ENCODE data around the gene AP1M2.
"Not testable (repeated sequence)": the region's sequence is repeated elsewhere in the genome, so short reads cannot be mapped to it uniquely, and the experiment has no call there.

Gene AP1M2

DNA sequence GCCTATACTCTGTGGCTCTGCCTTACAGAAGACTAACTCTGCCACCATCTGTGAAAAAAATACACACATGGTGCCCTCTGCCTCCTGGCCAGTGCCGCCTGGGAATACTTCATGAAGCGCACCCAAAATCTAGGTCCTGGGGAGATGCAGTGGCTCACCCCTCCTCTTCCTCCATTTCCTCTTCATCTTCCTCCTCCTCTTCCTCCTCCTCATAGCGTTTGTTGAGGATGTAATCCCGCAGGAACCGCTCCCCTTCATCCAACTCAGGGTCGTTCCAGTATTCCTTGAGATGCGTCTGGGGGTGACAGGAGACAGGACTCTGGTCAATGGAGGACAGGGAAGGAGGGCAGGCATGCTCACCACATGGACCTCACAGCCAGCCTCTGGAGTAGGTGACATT lies 27.0 kb downstream of the AP1M2 start:
- DNase-seq: no peak

DNA sequence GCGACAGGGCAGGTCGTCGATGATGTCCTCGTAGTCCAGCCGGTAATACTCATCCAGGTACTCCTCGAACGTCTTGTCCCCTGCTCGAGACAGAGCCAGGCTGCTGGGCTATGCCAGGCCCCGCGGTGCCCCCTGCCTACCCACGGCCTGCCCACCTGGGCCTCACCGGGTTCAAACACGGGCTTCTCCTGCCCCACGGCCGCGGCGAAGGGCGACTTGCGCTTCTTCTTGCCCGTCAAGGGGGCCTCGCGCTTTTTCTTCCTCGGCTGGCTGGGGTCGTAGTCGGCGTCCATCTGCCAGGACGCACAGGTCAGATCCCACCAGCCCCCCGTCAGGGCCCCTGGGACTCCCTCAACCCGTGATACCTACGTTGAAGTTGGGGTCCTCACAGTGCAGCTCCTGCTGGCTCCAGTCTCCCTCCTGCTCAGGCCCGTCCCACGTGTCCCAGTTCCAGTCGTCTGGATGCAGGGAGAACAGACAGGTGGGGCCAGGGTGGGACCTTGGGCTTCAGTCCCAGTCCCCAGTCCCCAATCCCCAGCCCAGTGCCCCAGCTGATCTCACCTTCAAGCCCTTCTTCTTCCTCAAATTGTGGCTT lies 29.4 kb downstream of the AP1M2 start:
- no peak for DNase-seq

DNA sequence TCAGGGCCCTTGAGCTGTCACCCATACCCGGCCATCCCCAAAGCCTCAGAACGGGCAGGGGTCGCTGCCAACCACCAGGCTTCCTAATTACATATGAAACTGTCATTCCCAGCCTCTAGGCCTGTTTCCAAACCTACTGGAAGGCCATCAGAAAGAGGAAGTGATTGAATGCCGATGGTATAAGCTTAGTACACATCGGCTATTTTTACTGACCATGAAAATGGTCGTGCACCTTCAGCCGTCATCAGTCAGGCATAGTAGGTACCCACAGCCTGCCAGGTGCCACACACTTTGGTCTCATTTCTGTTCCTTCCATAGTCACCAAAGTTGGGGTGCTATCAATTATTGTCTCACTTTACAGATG lies 31.5 kb downstream of the AP1M2 start:
- no peak for DNase-seq

DNA sequence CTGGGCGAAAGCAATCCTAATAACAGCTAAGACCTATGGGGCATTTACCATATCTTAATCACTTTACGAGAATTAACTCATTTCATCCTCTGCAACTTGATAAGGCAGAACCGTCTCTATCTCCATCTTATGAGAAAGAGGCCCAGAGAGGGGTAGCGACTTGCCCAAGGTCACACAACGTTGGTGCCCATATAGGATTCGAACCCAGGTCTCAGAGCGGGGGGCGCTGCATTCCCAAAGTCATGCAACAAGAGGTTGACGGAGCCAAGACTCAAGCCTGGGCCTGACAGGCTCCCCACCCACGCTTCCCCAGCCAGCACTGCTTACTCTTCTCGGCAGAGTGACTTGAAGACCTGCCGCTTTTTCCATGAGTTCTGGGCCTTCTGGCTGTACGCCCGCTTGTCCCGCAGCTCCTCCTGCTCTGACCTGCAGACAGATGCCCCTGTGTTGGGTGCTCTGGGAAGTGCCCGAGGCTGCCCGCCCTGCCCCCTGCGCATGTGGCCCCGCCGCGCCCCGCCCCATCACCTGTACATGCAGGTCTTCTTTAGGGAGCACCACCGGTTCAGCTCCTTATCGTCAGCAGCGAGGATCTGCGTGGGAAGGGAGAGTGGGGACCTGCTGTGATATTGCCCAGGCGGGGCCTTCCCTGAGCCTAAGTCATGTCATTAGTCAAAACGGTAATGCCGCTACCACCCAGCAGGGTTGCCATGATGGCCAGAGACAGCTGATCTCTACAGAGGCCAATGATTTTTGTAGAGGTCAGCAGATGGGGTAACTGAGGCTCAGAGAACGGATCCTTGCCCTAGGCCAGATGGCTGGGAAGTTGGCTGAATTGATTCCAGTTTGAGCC lies 32.1 kb downstream of the AP1M2 start:
- peak in 1 of 3 experiments; percentile 21 for DNase-seq

DNA sequence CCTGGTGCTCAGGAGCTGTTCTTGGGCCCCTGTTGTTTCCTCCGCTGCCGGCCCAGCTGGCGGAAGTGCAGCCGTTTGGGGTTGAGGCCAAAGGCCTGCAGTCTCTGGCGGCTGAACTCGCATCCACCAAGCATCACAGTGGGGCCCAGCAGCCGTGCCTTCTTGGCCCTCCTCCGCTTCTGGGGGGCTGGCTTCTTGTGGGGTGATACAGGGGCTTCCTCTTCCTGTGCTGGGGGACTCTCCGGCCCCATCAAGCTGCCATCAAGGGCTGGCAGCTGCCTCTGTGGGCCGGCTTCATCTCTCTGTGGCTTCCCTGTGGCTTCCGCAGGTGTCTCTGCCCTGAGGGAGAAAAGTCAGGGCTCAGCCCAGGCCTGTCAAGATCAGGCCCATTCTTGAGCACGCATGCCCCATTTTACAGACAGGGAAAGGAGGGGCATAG lies 33.1 kb downstream of the AP1M2 start:
- DNase-seq: peak in 1 of 3 experiments; percentile 18

DNA sequence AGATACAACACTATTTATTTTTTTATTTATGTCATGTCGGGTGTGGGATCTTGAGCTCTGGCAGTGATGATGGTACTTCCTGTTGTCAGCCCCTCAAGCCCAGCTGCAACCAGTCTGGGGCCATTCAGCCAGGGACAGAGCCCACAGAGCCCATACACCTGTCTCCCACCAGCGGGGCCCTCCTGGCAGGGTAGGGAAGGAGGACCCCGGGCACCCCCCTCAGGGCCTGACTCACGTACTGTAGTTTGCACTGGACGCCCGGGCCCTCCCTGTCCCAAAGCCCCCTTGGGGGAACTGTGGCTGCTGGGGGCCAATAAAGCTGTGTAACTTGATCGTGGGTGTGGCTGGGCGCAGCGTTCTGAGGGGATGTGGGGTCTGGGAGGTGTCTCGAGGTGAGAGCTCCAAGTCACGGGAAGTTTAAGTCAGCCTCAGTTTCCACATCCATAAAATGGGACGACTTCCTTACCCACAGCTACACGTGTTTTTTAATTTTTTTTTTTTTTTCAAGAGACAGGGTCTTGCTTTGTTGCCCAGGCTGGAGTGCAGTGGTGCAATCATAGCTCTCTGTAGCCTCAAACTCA lies 33.9 kb downstream of the AP1M2 start:
- peak in 1 of 3 experiments; percentile 31 for DNase-seq

DNA sequence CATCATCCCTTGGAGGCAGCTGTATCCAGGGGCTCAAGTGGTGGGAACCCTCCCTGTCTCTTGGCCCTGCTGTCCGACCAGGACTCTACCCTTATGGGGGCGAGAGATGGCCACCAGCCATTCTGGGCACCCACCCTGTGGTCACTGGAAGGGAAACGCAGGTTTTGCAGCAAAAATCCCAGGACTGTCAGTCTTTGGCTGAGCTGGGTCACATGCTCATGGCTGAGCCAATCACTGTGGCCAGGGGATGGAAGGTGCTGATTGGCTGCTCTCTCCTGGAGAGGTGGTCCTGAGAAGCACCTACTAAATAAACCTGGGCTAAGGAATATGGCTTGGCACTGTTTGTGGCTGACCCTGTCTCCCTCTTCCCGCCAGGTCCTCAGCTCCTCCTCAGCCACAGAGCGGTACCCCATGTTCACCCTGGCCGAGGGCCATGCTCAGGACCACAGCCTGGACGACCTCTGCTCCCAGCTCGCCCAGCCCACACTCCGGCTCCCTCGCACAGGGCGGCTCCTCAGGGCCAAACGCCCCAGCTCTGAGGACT lies 34.5 kb downstream of the AP1M2 start:
- peak in 2 of 3 experiments; percentile 22 to 23 for DNase-seq

DNA sequence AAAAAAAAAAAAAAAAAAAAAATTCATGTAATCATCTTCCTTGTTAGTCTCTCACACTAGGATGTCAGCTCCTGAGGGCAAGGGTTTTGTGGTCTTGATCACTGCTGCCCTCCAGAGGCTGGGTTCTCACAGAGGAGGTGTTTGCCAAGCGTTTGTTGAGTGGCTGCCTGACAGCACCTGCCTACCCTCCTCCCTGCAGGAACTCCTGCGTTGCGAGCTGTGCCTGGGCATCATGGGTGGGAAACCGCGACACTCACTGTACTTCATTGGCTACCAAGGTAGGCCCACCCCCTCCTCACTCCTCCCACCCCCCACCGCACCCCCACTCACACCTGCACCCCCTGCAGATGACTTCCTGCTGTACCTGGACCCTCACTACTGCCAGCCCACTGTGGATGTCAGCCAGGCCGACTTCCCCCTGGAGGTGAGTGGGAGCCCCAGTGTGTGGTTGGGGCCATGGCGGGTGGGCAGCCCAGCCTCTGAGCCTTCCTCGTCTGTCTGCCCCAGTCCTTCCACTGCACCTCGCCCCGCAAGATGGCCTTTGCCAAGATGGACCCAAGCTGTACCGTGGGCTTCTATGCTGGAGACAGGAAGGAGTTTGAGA lies 35.3 kb downstream of the AP1M2 start:
- peak in 2 of 3 experiments; percentile 7 to 28 for DNase-seq

DNA sequence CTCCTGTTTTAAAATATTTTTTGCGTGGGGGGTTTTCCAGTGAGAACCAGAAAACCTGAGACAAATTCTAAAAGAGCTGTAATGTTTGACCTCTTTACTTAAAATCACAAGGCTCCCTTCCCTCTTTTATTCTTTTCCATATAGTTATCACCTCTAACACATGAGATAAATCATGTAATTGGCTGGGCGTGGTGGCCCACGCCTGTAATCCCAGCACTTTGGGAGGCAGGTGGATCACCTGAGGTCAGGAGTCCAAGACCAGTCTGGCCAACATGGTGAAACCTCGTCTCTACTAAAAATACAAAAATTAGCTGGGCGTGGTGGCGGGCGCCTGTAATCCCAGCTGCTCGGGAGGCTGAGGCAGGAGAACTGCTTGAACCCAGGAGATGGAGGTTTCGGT lies 36.1 kb downstream of the AP1M2 start:
- not testable (repeated sequence) for DNase-seq

DNA sequence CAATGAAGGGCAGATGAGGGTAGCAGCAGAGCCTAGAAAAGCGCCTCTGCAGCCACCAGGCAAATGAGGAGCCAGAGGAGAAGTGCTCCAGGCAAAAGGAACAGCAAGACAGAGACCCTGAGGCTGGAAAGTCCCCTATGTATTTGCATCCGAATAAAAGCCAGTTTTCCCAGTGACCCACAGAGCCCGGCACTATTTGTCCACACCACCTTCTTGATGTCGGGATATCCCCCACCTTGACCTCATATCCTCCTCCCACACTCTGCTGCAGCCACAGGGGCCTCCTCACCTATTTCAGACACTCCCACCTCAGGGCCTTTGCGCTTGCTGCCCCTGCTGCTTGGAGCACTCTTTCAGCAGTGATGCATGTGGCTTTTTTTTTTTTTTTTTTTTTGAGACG lies 36.8 kb downstream of the AP1M2 start:
- no peak for DNase-seq

DNA sequence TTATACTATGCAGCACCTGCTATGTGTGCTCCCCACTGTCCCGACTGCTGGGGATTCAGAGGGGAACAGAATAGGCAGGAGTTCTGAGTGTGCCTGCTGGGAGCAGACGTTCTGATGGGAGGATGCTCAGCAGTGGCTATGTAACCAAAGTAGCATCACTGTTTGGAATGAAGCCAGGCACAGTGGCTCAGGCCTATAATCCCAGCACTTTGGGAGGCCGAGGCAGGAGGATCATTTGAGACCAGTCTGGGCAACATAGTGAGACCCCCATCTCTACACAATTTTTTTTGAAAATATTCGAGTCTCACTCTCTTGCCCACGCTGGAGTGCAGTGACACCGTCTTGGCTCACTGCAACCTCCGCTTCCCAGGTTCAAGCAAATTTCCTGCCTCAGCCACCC lies 37.4 kb downstream of the AP1M2 start:
- no peak for DNase-seq

DNA sequence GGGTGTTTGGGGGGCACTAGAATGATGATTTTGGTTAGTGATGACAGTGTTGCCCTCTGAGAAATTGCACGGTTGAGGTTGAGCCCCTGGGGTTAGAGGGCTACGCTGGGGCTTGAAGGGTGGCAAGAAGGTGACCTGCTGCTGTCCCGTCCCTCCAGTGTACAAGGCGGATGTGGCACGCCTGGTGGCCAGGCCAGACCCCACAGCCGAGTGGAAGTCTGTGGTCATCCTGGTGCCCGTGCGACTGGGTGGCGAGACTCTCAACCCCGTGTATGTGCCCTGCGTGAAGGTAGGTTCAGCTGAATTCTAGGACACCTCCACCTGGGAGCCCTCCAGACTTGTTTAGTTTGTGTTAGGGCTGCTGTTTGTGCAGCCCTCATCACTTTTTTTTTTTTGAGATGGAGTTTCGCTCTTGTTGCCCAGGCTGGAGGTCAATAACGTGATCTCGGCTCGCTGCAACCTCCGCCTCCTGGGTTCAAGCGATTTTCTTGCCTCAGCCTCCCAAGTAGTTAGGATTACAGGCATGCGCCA lies 38.3 kb downstream of the AP1M2 start:
- no peak for DNase-seq

DNA sequence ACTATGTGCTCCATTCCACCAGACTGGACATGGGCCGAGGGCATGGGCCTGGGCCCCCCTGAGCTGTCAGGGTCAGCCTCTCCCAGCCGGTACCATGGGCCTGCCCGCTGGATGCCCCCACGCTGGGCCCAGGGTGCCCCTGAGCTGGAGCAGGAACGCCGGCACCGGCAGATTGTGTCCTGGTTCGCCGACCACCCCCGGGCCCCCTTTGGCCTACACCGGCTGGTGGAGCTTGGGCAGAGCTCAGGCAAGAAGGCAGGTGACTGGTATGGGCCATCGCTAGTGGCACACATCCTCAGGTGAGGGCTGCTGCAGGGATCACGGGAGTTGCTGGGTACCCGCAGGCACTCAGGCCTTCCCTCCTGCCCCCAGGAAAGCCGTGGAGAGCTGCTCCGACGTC lies 40.3 kb downstream of the AP1M2 start:
- DNase-seq: no peak

DNA sequence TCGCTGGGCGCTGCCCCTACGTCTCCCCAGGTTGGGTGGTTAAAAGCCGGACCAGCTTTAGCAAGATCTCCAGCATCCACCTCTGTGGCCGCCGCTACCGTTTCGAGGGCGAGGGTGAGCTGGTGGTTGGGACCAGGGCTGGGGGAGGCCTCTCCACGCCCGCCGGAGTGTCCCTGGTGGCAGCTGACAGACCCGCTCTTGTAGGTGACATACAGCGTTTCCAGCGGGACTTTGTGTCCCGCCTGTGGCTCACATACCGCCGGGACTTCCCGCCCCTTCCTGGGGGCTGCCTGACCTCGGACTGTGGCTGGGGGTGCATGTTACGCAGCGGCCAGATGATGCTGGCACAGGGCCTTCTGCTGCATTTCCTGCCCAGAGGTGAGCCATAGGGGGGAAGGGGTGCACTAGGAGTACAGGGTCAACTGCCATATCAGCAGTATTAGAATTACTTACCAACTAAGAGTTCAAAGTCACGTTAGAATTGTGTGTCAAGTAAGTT lies 42.3 kb downstream of the AP1M2 start:
- DNase-seq: no peak

DNA sequence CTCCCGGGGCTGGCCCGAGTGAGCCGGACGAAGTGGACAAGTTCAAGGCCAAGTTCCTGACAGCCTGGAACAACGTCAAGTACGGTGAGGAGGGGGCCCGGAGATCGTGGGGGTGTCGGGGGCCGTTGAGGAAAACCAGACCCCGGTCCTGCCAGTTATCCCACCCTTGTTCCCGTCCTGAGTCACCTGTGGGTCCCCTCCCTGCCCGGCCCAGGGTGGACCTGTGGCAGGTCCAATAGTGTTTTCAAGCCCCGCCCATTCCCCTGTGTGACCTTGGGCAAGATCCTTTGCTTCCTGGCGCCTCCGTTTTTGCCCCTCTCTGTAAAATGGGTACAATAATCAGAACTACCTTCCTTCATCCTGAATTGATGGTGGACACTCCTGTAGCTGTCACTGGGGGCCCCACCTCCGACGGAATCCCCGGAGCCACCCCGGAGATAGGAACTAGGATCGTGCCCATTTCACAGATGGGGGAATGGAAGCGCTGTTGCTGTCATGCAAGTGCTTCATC lies 42.8 kb downstream of the AP1M2 start:
- DNase-seq: peak in 1 of 3 experiments; percentile 45

DNA sequence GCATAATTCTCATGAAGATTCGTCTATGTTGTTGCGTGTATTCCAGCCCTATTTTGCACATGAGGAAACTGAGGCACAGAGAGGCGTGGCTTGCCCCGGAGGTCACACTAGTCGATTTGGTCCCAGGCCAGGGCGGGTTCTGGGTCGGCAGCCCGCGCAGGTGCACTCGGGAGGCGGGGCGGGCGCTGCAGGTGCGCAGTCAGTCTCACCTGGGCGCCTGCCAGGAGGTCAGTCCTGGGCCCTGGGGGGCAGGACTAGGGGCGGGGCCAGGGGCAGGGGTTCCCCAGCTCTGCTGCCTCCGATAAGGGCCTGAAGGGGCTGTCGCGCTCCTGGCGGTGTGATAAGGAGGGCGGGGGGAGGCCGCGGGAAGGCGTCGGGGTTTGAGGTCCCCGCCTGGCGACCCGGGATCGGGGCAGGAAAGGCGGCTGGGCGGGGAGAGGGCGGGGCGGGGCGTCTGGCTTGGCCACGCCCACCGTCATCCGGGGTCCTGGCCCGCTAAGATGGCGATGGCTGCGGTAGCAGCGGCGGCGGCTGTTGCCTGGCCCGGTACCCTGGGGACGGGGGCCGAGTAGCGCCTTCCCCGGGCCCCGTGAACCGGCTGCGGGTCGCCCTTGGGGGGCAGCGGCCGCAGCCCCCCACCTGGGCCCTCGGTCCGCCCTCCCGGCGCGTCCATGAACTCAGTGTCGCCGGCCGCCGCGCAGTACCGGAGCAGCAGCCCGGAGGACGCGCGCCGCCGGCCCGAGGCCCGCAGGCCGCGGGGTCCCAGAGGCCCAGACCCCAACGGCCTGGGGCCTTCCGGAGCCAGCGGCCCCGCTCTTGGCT lies 43.5 kb downstream of the AP1M2 start, which contains the start of gene ATG4D:
Gene ATG4D, plus strand, starts transcription at position 485 of the 822 bp plus-strand sequence. Its CDS starts 187 bp downstream, at position 672.
- DNase-seq: peak; percentile 90 to 93 (median 91)

DNA sequence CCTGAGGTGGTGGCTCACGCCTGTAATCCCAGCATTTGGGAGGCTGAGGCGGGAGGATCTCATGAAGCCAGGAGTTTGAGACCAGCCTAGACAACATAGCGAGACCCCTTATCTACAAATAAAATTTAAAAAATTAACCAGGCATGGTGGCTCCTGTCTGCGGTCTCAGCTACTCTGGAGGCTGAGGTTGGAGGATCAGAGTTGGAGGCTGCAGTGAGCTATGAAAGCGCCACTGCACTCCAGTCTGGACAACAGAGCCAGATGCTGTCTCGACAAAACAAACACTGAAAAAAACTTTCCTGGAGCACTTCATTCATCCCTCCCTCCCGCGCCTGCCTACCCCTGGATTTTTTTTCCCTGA lies 44.1 kb downstream of the AP1M2 start:
- no peak for DNase-seq

DNA sequence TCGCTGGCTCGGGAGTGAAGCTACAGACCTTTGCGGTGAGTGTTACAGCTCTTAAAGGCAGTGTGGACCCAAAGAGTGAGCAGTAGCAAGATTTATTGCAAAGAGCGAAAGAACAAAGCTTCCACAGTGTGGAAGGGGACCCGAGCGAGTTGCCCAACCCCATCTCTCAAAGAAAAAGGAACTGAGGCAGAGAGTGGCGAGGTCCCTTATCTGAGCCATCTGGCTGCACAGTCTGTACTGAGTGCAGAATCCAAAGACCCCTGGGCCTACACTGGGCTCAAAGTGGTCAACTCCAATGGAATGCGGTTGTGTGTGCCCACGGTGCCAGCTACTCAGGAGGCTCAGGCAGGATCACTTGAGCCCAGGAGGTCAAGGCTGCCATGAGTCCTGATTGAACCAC lies 48.1 kb downstream of the AP1M2 start:
- DNase-seq: not testable (repeated sequence)

DNA sequence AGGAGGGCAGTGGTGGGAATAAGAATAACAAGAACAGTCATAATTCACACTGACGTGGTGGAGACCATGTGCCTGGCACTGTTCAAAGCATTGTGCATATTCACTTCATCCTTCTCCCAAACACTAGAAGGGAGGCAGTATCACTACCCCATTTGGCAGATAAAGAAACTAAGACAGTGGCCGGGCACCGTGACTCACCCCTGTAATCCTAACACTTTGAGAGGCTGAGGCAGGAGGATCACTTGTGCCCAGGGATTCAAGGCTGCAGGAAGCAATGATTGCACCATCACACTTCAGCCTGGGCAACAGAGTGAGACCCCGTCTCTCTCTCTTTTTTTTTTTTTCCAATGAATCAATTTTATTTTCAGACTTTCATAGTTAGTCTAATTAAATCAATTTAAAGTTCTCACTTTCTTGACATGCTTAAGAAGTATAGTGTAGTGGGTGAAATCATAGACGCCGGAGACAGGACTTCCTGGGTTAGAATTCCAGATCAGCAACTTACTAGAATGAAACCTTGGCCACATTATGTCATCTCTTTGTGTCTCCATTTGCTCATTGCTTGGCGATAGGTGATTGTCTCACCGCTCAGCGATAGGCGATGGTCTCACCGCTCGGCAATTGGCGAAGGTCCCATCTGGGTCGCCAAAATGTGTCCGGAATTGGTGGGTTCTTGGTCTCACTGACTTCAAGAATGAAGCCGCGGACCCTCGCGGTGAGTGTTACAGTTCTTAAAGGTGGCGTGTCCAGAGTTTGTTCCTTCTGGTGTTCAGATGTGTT lies 48.7 kb downstream of the AP1M2 start:
- no peak for DNase-seq

DNA sequence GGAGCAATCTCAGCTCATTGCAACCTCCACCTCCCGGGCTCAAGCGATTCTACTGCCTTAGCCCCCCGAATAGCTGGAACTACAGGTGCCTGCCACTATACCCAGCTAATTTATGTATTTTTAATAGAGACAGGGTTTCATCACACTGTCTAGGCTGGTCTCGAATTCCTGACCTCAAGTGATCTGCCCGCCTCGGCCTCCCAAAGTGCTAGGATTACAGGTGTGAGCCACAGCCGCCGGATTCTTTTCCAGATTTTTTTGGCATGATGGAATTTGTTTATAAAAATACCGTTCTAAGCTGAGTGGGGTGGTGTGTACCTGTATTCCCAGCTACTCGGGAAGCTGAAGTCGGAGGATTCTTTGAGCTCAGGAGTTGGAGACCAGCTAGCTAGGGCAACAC lies 49.4 kb downstream of the AP1M2 start:
- no peak for DNase-seq

DNA sequence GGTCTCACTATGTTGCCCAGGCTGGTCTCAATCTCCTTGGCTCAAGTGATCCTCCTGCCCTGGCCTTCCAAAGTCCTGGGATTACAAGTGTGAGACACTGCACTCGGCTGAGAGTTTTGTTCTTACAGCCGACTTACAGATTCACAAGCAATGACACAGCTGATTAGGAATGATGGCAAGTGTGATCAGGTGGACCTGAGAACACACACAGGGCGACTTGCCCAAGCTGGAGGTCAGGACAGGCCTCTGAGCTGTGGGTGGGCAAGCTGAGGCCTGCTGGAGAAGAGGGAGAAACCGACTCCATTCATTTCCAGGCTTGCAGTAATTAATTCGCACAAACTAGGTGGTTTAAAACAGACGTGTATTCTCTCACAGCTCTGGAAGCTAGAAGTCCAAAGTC lies 51.5 kb downstream of the AP1M2 start:
- no peak for DNase-seq
